Suprapubic skin (tissue), 4 donors: ENCODE measurements around the gene SFXN5.

Experiments used
- CTCF ChIP-seq, 2 donors: fragments of 200-600 bp in 1 of 2; fragments of 450-650 bp in 1 of 2; sonication (generic) in 1 of 2; IDR thresholded peaks; one replicate each; pipeline ENCODE4 v1.5.1; 2016 to 2019; ENCODE audit warnings: antibody characterized with exemption in 2 of 2, mild to moderate bottlenecking in 1 of 2, moderate library complexity in 1 of 2
- EP300 ChIP-seq: sonication (generic); formaldehyde crosslinking; IDR thresholded peaks from one replicate; pipeline ENCODE4 v1.6.1; 2017; ENCODE audit warnings: antibody characterized with exemption
- POLR2A ChIP-seq, 2 donors: fragments of 450-650 bp; IDR thresholded peaks; one replicate each; pipeline ENCODE4 v1.6.1; 2017; ENCODE audit warnings: antibody characterized with exemption in 2 of 2, mild to moderate bottlenecking in 2 of 2, moderate library complexity in 2 of 2
- POLR2AphosphoS5 ChIP-seq, 3 donors: sonication (generic); formaldehyde crosslinking; IDR thresholded peaks; one replicate each; pipeline ENCODE4 v1.6.1; 2017; ENCODE audit warnings: antibody characterized with exemption in 3 of 3

- TF ChIP-seq CTCF (IDR thresholded peaks at IDR 0.05) = no peak
- no peak for TF ChIP-seq POLR2A (IDR thresholded peaks at IDR 0.05)
- TF ChIP-seq POLR2AphosphoS5 (IDR thresholded peaks at IDR 0.05) = no peak
- no peak for TF ChIP-seq EP300
Observed at GRCh38 chr2:73091164-73091563, 19.7 kb upstream of the SFXN5 start.
